GM11168 (cell line): ENCODE data around the gene PRICKLE3.

Source experiments
- in situ Hi-C: fragments of 300-500 bp; cut with MboI; formaldehyde crosslinking; loops from one replicate; pipeline ENCODE4 v1.12.0; 2022; ENCODE audit warnings: low sequenced_read_pairs; ENCODE audit not compliant: unreplicated experiment

PRICKLE3 gene

GRCh38 chrX:49209434-49210251, 23.5 kb upstream of the PRICKLE3 start:
- in situ Hi-C loops = no loop called here

GRCh38 chrX:49208399-49208798, 22.2 kb upstream of the PRICKLE3 start:
- in situ Hi-C loops = no loop called here

- in situ Hi-C loops = no loop called here
Measured at GRCh38 chrX:49206543-49206942, 20.4 kb upstream of the PRICKLE3 start.

- in situ Hi-C loops = no loop called here
Measured at GRCh38 chrX:49205443-49205842, 19.3 kb upstream of the PRICKLE3 start.

GRCh38 chrX:49204709-49205108, 18.5 kb upstream of the PRICKLE3 start:
- in situ Hi-C loops = no loop called here

GRCh38 chrX:49204017-49204416, 17.8 kb upstream of the PRICKLE3 start:
- in situ Hi-C loops = no loop called here

- in situ Hi-C loops = no loop called here
Measured at GRCh38 chrX:49203536-49203935, 17.4 kb upstream of the PRICKLE3 start.

- in situ Hi-C loops = no loop called here
Measured at GRCh38 chrX:49202022-49202421, 15.8 kb upstream of the PRICKLE3 start.

GRCh38 chrX:49199906-49200771, 14.0 kb upstream of the PRICKLE3 start, which contains the start of gene SYP:
SYP (minus strand) TSS chrX:49200193; CDS start chrX:49200186, 7 bp downstream.
- in situ Hi-C loops = no loop called here

GRCh38 chrX:49199315-49199595, 13.1 kb upstream of the PRICKLE3 start:
- in situ Hi-C loops = no loop called here

GRCh38 chrX:49198540-49199314, 12.6 kb upstream of the PRICKLE3 start:
- in situ Hi-C loops = no loop called here

- in situ Hi-C loops = no loop called here
Measured at GRCh38 chrX:49197543-49198087, 11.4 kb upstream of the PRICKLE3 start.

- in situ Hi-C loops = no loop called here
Measured at GRCh38 chrX:49193542-49193964, 7.4 kb upstream of the PRICKLE3 start.

GRCh38 chrX:49192722-49193328, 6.7 kb upstream of the PRICKLE3 start:
- in situ Hi-C loops = no loop called here

GRCh38 chrX:49191574-49192011, 5.4 kb upstream of the PRICKLE3 start:
- in situ Hi-C loops = no loop called here

- in situ Hi-C loops = no loop called here
Measured at GRCh38 chrX:49190821-49191573, 4.8 kb upstream of the PRICKLE3 start.

GRCh38 chrX:49189606-49190005, 3.4 kb upstream of the PRICKLE3 start:
- in situ Hi-C loops = no loop called here

- in situ Hi-C loops = no loop called here
Measured at GRCh38 chrX:49188468-49189076, 2.4 kb upstream of the PRICKLE3 start.

GRCh38 chrX:49187526-49187925, 1.4 kb upstream of the PRICKLE3 start:
- in situ Hi-C loops = no loop called here
